ENCODE measurements around the gene SUFU. TPM values are rescaled to one million over a fixed set of nuclear protein-coding genes. Genes with fewer than 3 reads are reported as not detected.

The SUFU gene
- total and polyA plus RNA-seq, 2 donors (not counting 1 experiment from before 2014, with no cell fraction given): 4.8 to 13.3 TPM

GRCh38 chr10:102602272-102603045, 98.7 kb downstream of the SUFU start:
- Mint-ChIP-seq H3K4me1 (no peaks in the 10 kb centered on the region), H3K27me3 (no peaks in the 10 kb centered on the region), H3K27ac (no peak overlapping the region), H3K4me3 (no peak overlapping the region), H3K9me3 (ENCODE audit: insufficient read depth) (no peaks in the 10 kb centered on the region)
- no peaks in the 10 kb centered on the region for H3K4me1 ChIP-seq (ENCODE audit: control insufficient read depth in 2 of 2, insufficient read depth in 2 of 2, low read length in 2 of 2)
- H4K20me1 ChIP-seq (ENCODE audit: control insufficient read depth, insufficient read depth, low read length, poor library complexity, severe bottlenecking): no peaks in the 10 kb centered on the region
- no peak overlapping the region for H3K4me3 ChIP-seq (ENCODE audit: control extremely low read depth in 1 of 5, extremely low read depth in 1 of 5, insufficient read depth in 1 of 5, low read depth in 2 of 5, low read length in 4 of 5)
- H3K9ac ChIP-seq (ENCODE audit: low read length): no peak overlapping the region
- H3K27ac ChIP-seq (ENCODE audit: low read length in 2 of 2): no peak overlapping the region
- no peak overlapping the region for H2AFZ ChIP-seq (ENCODE audit: insufficient read depth, low read depth, low read length, poor library complexity, severe bottlenecking)
- intact Hi-C loops (cut with micrococcal nuclease): no loop called here
- ChIA-PET POLR2A (no interaction called here), CTCF (interaction anchor here (0.6 kb wide), 1 partner anchor 218 kb away, joined by 3 read pairs; no protein-coding TSS in a partner anchor)
- no peak for DNase-seq
- no peak overlapping the region for H3K4me2 ChIP-seq (replicated peaks; ENCODE audit: low read depth, low read length, poor library complexity, severe bottlenecking)
- H3K36me3 ChIP-seq (replicated peaks in 1 of 2; ENCODE audit: control extremely low read depth in 1 of 2, control insufficient read depth in 1 of 2, extremely low read depth in 1 of 2, insufficient read depth in 2 of 2, low read length in 1 of 2): peaks cover 5 to 58% of the 10 kb centered on the region in 2 experiments
- no peaks in the 10 kb centered on the region for H3K79me2 ChIP-seq (ENCODE audit: control insufficient read depth, insufficient read depth, low read length)
- 100% methylated on average over 4 of the region's 4 CpGs for WGBS (ENCODE audit: insufficient coverage)
- no peaks in the 10 kb centered on the region for H3K9me3 ChIP-seq (ENCODE audit: control extremely low read depth in 1 of 3, control insufficient read depth in 2 of 3, insufficient read depth in 1 of 3, low read length in 2 of 3)
- TF ChIP-seq EZH2 (IDR thresholded peaks at IDR 0.05; ENCODE audit: borderline replicate concordance, insufficient read depth, low read depth, low read length, poor library complexity, severe bottlenecking): no peak
- TF ChIP-seq, protein P1, sequence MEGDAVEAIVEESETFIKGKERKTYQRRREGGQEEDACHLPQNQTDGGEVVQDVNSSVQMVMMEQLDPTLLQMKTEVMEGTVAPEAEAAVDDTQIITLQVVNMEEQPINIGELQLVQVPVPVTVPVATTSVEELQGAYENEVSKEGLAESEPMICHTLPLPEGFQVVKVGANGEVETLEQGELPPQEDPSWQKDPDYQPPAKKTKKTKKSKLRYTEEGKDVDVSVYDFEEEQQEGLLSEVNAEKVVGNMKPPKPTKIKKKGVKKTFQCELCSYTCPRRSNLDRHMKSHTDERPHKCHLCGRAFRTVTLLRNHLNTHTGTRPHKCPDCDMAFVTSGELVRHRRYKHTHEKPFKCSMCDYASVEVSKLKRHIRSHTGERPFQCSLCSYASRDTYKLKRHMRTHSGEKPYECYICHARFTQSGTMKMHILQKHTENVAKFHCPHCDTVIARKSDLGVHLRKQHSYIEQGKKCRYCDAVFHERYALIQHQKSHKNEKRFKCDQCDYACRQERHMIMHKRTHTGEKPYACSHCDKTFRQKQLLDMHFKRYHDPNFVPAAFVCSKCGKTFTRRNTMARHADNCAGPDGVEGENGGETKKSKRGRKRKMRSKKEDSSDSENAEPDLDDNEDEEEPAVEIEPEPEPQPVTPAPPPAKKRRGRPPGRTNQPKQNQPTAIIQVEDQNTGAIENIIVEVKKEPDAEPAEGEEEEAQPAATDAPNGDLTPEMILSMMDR (IDR thresholded peaks at IDR 0.05): no peak
- ATAC-seq (ENCODE audit: low read depth): no peak
- no peaks in the 10 kb centered on the region for H3K27me3 ChIP-seq (replicated peaks in 1 of 4; ENCODE audit: control extremely low read depth in 1 of 4, control insufficient read depth in 3 of 4, insufficient read depth in 4 of 4, low read length in 3 of 4)

GRCh38 chr10:102603946-102604345, 100.2 kb downstream of the SUFU start:
- Mint-ChIP-seq H3K4me1 (no peaks in the 10 kb centered on the region), H3K9me3 (ENCODE audit: insufficient read depth) (no peaks in the 10 kb centered on the region), H3K27ac (no peak overlapping the region), H3K27me3 (no peaks in the 10 kb centered on the region), H3K4me3 (no peak overlapping the region)
- H3K9ac ChIP-seq (ENCODE audit: low read length): no peak overlapping the region
- TF ChIP-seq EZH2 (IDR thresholded peaks at IDR 0.05; ENCODE audit: borderline replicate concordance, insufficient read depth, low read depth, low read length, poor library complexity, severe bottlenecking): no peak
- TF ChIP-seq, protein P1 (IDR thresholded peaks at IDR 0.05): no peak
- ATAC-seq (ENCODE audit: low read depth) (no peak), DNase-seq (no peak)
- H3K4me1 ChIP-seq (ENCODE audit: control insufficient read depth in 2 of 2, insufficient read depth in 2 of 2, low read length in 2 of 2): no peaks in the 10 kb centered on the region
- H2AFZ ChIP-seq (ENCODE audit: insufficient read depth, low read depth, low read length, poor library complexity, severe bottlenecking): no peak overlapping the region
- no peaks in the 10 kb centered on the region for H3K27me3 ChIP-seq (replicated peaks in 1 of 4; ENCODE audit: control extremely low read depth in 1 of 4, control insufficient read depth in 3 of 4, insufficient read depth in 4 of 4, low read length in 3 of 4)
- H3K9me3 ChIP-seq (ENCODE audit: control extremely low read depth in 1 of 3, control insufficient read depth in 2 of 3, insufficient read depth in 1 of 3, low read length in 2 of 3): no peaks in the 10 kb centered on the region
- H3K4me2 ChIP-seq (replicated peaks; ENCODE audit: low read depth, low read length, poor library complexity, severe bottlenecking): no peak overlapping the region
- intact Hi-C loops (cut with micrococcal nuclease): no loop called here
- 75% methylated on average over 7 of the region's 7 CpGs for WGBS (ENCODE audit: insufficient coverage)
- no peaks in the 10 kb centered on the region for H3K79me2 ChIP-seq (ENCODE audit: control insufficient read depth, insufficient read depth, low read length)
- CTCF ChIA-PET: interaction anchor here (0.9 kb wide), 1 partner anchor 19 kb away, joined by 3 read pairs; no protein-coding TSS in a partner anchor
- peaks cover 5 to 45% of the 10 kb centered on the region in 2 experiments for H3K36me3 ChIP-seq (replicated peaks in 1 of 2; ENCODE audit: control extremely low read depth in 1 of 2, control insufficient read depth in 1 of 2, extremely low read depth in 1 of 2, insufficient read depth in 2 of 2, low read length in 1 of 2)
- H3K27ac ChIP-seq (ENCODE audit: low read length in 2 of 2): no peak overlapping the region
- POLR2A ChIA-PET: no interaction called here
- H4K20me1 ChIP-seq (ENCODE audit: control insufficient read depth, insufficient read depth, low read length, poor library complexity, severe bottlenecking): no peaks in the 10 kb centered on the region
- no peak overlapping the region for H3K4me3 ChIP-seq (ENCODE audit: control extremely low read depth in 1 of 5, extremely low read depth in 1 of 5, insufficient read depth in 1 of 5, low read depth in 2 of 5, low read length in 4 of 5)

All from B cell (primary cell).